ENCODE data around the gene SPIRE2. TPM values are rescaled to one million over a fixed set of nuclear protein-coding genes. Genes with fewer than 3 reads are reported as not detected.

SPIRE2 gene
- total and polyA plus RNA-seq, 2 of the 13 experiments (the other 11 are each of a cell fraction or from before 2014, with no cell fraction given) = 13.3 to 37.5 TPM

- TF ChIP-seq SRSF1 (optimal IDR thresholded peaks at IDR 0.05; ENCODE audit: low read depth, low read length) (no peak), RAD21 (CRISPR knock-in tag; IDR thresholded peaks at IDR 0.05) (no peak), ATF1 (CRISPR knock-in tag; IDR thresholded peaks at IDR 0.05) (peak; percentile 47; the same call in 1 of the 2 replicates), BCL6 (CRISPR knock-in tag; IDR thresholded peaks at IDR 0.05) (peak; percentile 17; the same call in 1 of the 2 replicates), ZNF709 (CRISPR knock-in tag; IDR thresholded peaks at IDR 0.05) (peak; percentile 46; the same call in 1 of the 2 replicates), ZNF121 (CRISPR knock-in tag; IDR thresholded peaks at IDR 0.05) (no peak), NBN (conservative IDR thresholded peaks at IDR 0.05) (no peak), U2AF1 (optimal IDR thresholded peaks at IDR 0.05; ENCODE audit: low read depth, low read length) (no peak), ZNF343 (CRISPR knock-in tag; IDR thresholded peaks at IDR 0.05) (no peak), ZFP36L1 (CRISPR knock-in tag; IDR thresholded peaks at IDR 0.05) (peak; percentile 93; the same call in 1 of the 2 replicates), PLRG1 (conservative IDR thresholded peaks at IDR 0.05) (no peak), CCDC6 (CRISPR knock-in tag; IDR thresholded peaks at IDR 0.05) (0 out of 2 replicates have a peak, but pooled peaks have one; percentile 4), ZNF570 (CRISPR knock-in tag; IDR thresholded peaks at IDR 0.05; ENCODE audit: borderline replicate concordance) (no peak), PAXIP1 (CRISPR knock-in tag; conservative IDR thresholded peaks at IDR 0.05) (no peak), CEBPZ (IDR thresholded peaks at IDR 0.05; ENCODE audit: low read length) (no peak), PCBP1 (IDR thresholded peaks at IDR 0.05; ENCODE audit: borderline replicate concordance, low read depth, low read length) (no peak), PAX8 (CRISPR knock-in tag; IDR thresholded peaks at IDR 0.05; ENCODE audit: borderline replicate concordance) (no peak), ZNF3 (CRISPR knock-in tag; IDR thresholded peaks at IDR 0.05) (no peak), JUNB (CRISPR knock-in tag; IDR thresholded peaks at IDR 0.05; ENCODE audit: borderline replicate concordance) (no peak), HOMEZ (CRISPR knock-in tag; IDR thresholded peaks at IDR 0.05; ENCODE audit: low read depth) (no peak)
These were observed 45.9 kb downstream of the SPIRE2 start (continued) for GRCh38 chr16:89873972-89874689.

Measured in HepG2 (cell line).